ENCODE results near the gene ZFYVE26.

GRCh38 chr14:67785270-67786109 is 30.9 kb downstream of the ZFYVE26 start:
- TF ChIP-seq GATA2 (IDR thresholded peaks at IDR 0.05; ENCODE audit: low read depth, low read length) = no peak
- no peak for TF ChIP-seq GATA3 (IDR thresholded peaks at IDR 0.05; ENCODE audit: low read depth, low read length)

Measured in SH-SY5Y (cell line).